ENCODE measurements around the gene KATNA1. TPM values are rescaled to one million over a fixed set of nuclear protein-coding genes. Genes with fewer than 3 reads are reported as not detected.

KATNA1 gene
- total RNA-seq (2021; ENCODE audit: unreplicated experiment) (20.6 TPM), Bru-seq, nascent RNA (percentile 66 among the genes with signal in this experiment), BruChase-seq, experiment 1, labeled RNA remaining after a 6-hour chase (percentile 57 among the genes with signal in this experiment), BruChase-seq, experiment 2, labeled RNA remaining after a 2-hour chase (percentile 60 among the genes with signal in this experiment)
- polyA plus RNA-seq (2012), result 15.1 and 21.3 TPM in 2 replicates
- long read RNA-seq, transcript KATNA1-203 (11 exons, 1,984 nt), result major isoform, 41 of 51 reads
- long read RNA-seq, partial matches to known transcripts, result 3 of 51 reads
- long read RNA-seq, other reads (novel, unspliced or antisense), result 7 of 51 reads

DNA sequence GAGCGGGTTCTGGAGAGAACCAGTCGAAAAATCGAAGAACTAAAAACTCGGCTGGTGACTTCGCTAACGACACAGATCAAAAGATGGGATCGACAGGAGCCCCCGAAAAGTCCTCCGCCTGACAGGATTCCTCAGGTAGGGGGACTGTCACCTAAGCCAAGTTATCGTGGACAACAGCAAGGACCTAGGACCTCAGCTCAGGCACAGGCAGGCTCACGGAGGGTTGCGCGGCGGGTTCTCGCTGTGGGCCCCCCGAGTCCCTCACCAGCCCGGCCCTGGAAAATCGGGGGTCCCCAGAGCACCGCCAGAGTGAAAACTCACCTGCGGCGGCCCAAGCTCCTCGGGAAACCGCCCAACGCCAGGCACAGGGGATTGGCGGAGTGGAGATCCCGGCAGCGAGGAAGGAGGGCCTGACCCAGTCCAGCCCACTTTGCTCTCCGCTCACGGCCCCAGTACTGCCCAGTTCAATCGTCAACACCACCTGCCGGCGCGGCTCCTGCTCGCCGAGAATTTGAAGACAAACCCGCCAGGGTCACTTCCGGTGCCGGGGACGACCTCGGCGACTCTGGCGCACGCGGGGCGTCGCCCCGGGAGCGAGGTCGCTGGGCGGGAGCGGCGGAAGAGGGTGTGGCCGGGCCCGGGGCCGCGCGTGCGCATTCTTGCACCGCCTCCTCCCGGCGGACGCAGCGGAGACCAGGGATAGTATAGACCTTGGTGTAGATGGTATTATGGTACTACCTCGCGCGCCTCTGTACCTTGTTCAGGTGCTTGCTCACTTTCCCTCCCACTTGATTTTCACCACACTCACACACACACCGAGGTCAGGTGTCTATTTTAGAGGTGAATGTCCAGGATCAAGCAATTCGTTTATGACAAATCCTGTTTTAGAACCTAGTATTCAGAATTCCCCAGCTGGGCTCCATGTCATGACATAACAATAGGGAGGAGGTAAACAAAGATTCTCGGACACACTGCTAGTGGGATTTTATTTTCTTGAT, at the start of gene KATNA1:
Gene KATNA1, minus strand, starts transcription at position 567 of the 998 bp plus-strand sequence. CDS start 10,167 bp downstream, outside the sequence.
- peaks cover 3 to 17% of the 10 kb centered on the region in 2 experiments; a peak in 3 of 4 replicates for H3K4me1 ChIP-seq (ENCODE audit: control insufficient read depth in 1 of 2, insufficient read depth in 2 of 2, low read length in 2 of 2)
- H3K27ac ChIP-seq (ENCODE audit: low read depth, low read length), result peak within 1 kb of the TSS; percentile 54
- intact Hi-C loops (cut with micrococcal nuclease), result loop anchor here (5.0 kb wide), 2 partner anchors 81 to 249 kb away; partner anchors contain the start of genes GINM1 and RAET1E
- peaks cover 45% of the 10 kb centered on the region for H3K79me2 ChIP-seq (ENCODE audit: insufficient read depth, low read length)
- peak; percentile 94 for ATAC-seq
- ChIA-PET POLR2A (interaction anchor here (0.7 to 1.9 kb wide), 2 partner anchors 12 to 68 kb away, joined by 3 to 6 read pairs; no protein-coding TSS in a partner anchor), RAD21 (ENCODE audit: low non-redundant PET in 1 of 2, low total read pairs in 2 of 2, uncharacterized antibody in 2 of 2, unreplicated experiment in 2 of 2) (no interaction called here), CTCF (no interaction called here)
- H2AFZ ChIP-seq (ENCODE audit: low read depth, low read length, poor library complexity, severe bottlenecking), result peak within 1 kb of the TSS; percentile 83
- H4K20me1 ChIP-seq (ENCODE audit: insufficient read depth), result no peaks in the 10 kb centered on the region
- H3K4me2 ChIP-seq (ENCODE audit: low read length), result peak within 1 kb of the TSS; percentile 84
- H3K9me2 ChIP-seq (ENCODE audit: insufficient read depth), result no peaks in the 10 kb centered on the region
- H3K36me3 ChIP-seq (ENCODE audit: control insufficient read depth in 1 of 2, insufficient read depth in 2 of 2, low read length in 2 of 2), result no peaks in the 10 kb centered on the region
- BruUV-seq (replicated peaks), result TSS peak; percentile 58
- peak; percentile 83 for DNase-seq (ENCODE audit: low read depth, low spot score)
- H3K9me3 ChIP-seq (ENCODE audit: control insufficient read depth in 1 of 2, insufficient read depth in 1 of 2, low read depth in 1 of 2, low read length in 2 of 2), result no peaks in the 10 kb centered on the region
- H3K27me3 ChIP-seq (ENCODE audit: insufficient read depth, low read length), result no peaks in the 10 kb centered on the region
- H3K9ac ChIP-seq (ENCODE audit: low read length), result peak within 1 kb of the TSS; percentile 73
- peak within 1 kb of the TSS; percentile 77 to 94 for H3K4me3 ChIP-seq (replicated peaks in 1 of 2; ENCODE audit: low read depth in 1 of 2, low read length in 2 of 2)
- TF ChIP-seq, protein P1, sequence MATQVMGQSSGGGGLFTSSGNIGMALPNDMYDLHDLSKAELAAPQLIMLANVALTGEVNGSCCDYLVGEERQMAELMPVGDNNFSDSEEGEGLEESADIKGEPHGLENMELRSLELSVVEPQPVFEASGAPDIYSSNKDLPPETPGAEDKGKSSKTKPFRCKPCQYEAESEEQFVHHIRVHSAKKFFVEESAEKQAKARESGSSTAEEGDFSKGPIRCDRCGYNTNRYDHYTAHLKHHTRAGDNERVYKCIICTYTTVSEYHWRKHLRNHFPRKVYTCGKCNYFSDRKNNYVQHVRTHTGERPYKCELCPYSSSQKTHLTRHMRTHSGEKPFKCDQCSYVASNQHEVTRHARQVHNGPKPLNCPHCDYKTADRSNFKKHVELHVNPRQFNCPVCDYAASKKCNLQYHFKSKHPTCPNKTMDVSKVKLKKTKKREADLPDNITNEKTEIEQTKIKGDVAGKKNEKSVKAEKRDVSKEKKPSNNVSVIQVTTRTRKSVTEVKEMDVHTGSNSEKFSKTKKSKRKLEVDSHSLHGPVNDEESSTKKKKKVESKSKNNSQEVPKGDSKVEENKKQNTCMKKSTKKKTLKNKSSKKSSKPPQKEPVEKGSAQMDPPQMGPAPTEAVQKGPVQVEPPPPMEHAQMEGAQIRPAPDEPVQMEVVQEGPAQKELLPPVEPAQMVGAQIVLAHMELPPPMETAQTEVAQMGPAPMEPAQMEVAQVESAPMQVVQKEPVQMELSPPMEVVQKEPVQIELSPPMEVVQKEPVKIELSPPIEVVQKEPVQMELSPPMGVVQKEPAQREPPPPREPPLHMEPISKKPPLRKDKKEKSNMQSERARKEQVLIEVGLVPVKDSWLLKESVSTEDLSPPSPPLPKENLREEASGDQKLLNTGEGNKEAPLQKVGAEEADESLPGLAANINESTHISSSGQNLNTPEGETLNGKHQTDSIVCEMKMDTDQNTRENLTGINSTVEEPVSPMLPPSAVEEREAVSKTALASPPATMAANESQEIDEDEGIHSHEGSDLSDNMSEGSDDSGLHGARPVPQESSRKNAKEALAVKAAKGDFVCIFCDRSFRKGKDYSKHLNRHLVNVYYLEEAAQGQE (IDR thresholded peaks at IDR 0.05; ENCODE audit: low read depth), result no peak
- TF ChIP-seq POLR2A (IDR thresholded peaks at IDR 0.05; ENCODE audit: borderline replicate concordance, extremely low read depth, insufficient read depth, insufficient read length), result peak; percentile 89
- TF ChIP-seq, protein P2, sequence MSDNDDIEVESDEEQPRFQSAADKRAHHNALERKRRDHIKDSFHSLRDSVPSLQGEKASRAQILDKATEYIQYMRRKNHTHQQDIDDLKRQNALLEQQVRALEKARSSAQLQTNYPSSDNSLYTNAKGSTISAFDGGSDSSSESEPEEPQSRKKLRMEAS (IDR thresholded peaks at IDR 0.05), result peak; percentile 98
- no peak for TF ChIP-seq JUND (IDR thresholded peaks at IDR 0.05)
- peak; percentile 91 for TF ChIP-seq SIN3A (IDR thresholded peaks at IDR 0.05; ENCODE audit: low read depth)
- TF ChIP-seq, protein P3, sequence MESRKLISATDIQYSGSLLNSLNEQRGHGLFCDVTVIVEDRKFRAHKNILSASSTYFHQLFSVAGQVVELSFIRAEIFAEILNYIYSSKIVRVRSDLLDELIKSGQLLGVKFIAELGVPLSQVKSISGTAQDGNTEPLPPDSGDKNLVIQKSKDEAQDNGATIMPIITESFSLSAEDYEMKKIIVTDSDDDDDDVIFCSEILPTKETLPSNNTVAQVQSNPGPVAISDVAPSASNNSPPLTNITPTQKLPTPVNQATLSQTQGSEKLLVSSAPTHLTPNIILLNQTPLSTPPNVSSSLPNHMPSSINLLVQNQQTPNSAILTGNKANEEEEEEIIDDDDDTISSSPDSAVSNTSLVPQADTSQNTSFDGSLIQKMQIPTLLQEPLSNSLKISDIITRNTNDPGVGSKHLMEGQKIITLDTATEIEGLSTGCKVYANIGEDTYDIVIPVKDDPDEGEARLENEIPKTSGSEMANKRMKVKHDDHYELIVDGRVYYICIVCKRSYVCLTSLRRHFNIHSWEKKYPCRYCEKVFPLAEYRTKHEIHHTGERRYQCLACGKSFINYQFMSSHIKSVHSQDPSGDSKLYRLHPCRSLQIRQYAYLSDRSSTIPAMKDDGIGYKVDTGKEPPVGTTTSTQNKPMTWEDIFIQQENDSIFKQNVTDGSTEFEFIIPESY (IDR thresholded peaks at IDR 0.05; ENCODE audit: extremely low read depth, insufficient replicate concordance, low read length), result no peak
- peak; percentile 53 for TF ChIP-seq TCF7L2 (IDR thresholded peaks at IDR 0.05; ENCODE audit: borderline replicate concordance, extremely low read depth, insufficient read depth, insufficient read length)
- TF ChIP-seq CBX3 (IDR thresholded peaks at IDR 0.05; ENCODE audit: low read depth), result peak; percentile 82
- TF ChIP-seq FOSL1 (IDR thresholded peaks at IDR 0.05; ENCODE audit: low read depth), result no peak
- TF ChIP-seq POLR2AphosphoS5 (IDR thresholded peaks at IDR 0.05; ENCODE audit: low read depth, low read length), result peak; percentile 97
- no peak for TF ChIP-seq EZH2phosphoT487 (IDR thresholded peaks at IDR 0.05; ENCODE audit: borderline replicate concordance)
- TF ChIP-seq ZNF274 (IDR thresholded peaks at IDR 0.05; ENCODE audit: low read depth, low read length), result no peak
- peak; percentile 31; the same call in 1 of the 2 replicates for TF ChIP-seq RAD21 (IDR thresholded peaks at IDR 0.05; ENCODE audit: low read depth)
- no peak for TF ChIP-seq CEBPB (IDR thresholded peaks at IDR 0.05; ENCODE audit: low read depth)
- TF ChIP-seq, protein P4, sequence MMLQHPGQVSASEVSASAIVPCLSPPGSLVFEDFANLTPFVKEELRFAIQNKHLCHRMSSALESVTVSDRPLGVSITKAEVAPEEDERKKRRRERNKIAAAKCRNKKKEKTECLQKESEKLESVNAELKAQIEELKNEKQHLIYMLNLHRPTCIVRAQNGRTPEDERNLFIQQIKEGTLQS (IDR thresholded peaks at IDR 0.05), result no peak
- peak; percentile 26; the same call in 1 of the 2 replicates for TF ChIP-seq ELF1 (IDR thresholded peaks at IDR 0.05; ENCODE audit: borderline replicate concordance, low read depth)
- peak; percentile 54 for TF ChIP-seq SP1 (IDR thresholded peaks at IDR 0.05; ENCODE audit: low read depth)
- TF ChIP-seq YY1 (IDR thresholded peaks at IDR 0.05; ENCODE audit: extremely low read depth, insufficient replicate concordance, low read depth, low read length), result peak; percentile 27
- TF ChIP-seq ZFX (IDR thresholded peaks at IDR 0.05), result peak; percentile 62; the same call in 1 of the 2 replicates
